ENCODE data around the gene ARID1A.
"Not testable (repeated sequence)": the region's sequence is repeated elsewhere in the genome, so short reads cannot be mapped to it uniquely, and the experiment has no call there.

GRCh38 chr1:26803932-26804331 is 108.1 kb downstream of the ARID1A start:
- not testable (repeated sequence) for TF ChIP-seq CTCF, EZH2 (IDR thresholded peaks at IDR 0.05)

All from neural progenitor cell (in vitro differentiated cells).